ENCODE data around the gene TFPT. TPM values are rescaled to one million over a fixed set of nuclear protein-coding genes. Genes with fewer than 3 reads are reported as not detected.

The TFPT gene
- total and polyA plus RNA-seq, 8 donors: 0.45 to 31.8 (median 10.9) TPM; not detected in 1

- peak in 1 of 2 donors; percentile 69 for DNase-seq
- 66 to 91% (median 73%) methylated on average over 3 of the region's 3 CpGs for WGBS, 5 donors
- peaks cover 98 to 100% (median 100%) of the 10 kb centered on the region in 4 donors for H3K36me3 ChIP-seq
These were observed 32.2 kb upstream of the TFPT start for GRCh38 chr19:54147676-54148075.

GRCh38 chr19:54145541-54146158, 30.2 kb upstream of the TFPT start:
- intact Hi-C loops (cut with DNase I; ENCODE audit: low total_unique reads): no loop called here
- H3K36me3 ChIP-seq: peaks cover 80 to 98% (median 91%) of the 10 kb centered on the region in 4 donors

More at GRCh38 chr19:54147676-54148075, 32.2 kb upstream of the TFPT start:
- no peak for TF ChIP-seq POLR2A (IDR thresholded peaks at IDR 0.05)
- TF ChIP-seq EP300 (IDR thresholded peaks at IDR 0.05): no peak
- TF ChIP-seq POLR2AphosphoS5 (IDR thresholded peaks at IDR 0.05): peak in 1 of 3 donors; percentile 43
- intact Hi-C loops (cut with DNase I; ENCODE audit: low total_unique reads): no loop called here
- no peaks in the 10 kb centered on the region for H3K9me3 ChIP-seq
- no peaks in the 10 kb centered on the region for H3K27me3 ChIP-seq
- H3K4me1 ChIP-seq: no peaks in the 10 kb centered on the region
- no peak overlapping the region for H3K4me3 ChIP-seq
- peak overlapping the region in 4 of 5 donors; percentile 2 to 57 (median 32) for H3K27ac ChIP-seq

DNA sequence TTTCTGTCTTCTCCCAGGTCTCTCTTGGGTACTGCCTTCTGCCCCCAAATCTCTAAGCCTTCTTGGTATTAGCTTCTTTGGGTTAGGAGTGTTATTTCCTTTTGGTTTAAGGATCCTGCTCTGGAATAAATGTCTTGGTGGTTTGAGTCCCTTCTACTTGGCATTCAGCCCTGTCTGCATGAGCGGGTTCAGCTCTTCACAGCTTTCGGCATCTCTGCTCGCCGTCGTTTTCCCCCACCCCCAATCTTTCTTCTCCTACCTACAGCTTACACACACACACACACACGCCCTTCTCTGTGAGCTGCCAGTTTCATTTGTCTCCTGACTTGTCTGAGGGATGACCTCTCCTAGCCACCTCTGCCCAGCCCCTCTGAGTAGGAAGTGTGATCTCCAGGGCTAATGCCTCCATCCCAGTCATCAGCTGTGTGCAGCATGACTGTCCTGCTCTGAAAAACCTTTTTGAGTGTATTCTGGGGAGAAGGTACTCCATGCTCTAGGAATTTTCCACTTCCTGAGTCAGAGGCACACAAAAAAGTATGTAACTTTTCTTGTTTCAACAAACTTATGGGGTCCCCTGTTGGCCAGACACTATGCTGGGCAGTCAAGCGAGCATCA, 26.8 kb upstream of the TFPT start:
- Histone ChIP-seq H3K4me3 (no peak overlapping the region), H3K4me1 (peaks cover 17 to 41% (median 35%) of the 10 kb centered on the region in 4 donors), H3K9me3 (no peaks in the 10 kb centered on the region), H3K27ac (no peak overlapping the region), H3K27me3 (no peaks in the 10 kb centered on the region), H3K36me3 (peaks cover 49 to 80% (median 65%) of the 10 kb centered on the region in 4 donors)
- DNase-seq: no peak
- intact Hi-C loops (cut with DNase I; ENCODE audit: low total_unique reads): no loop called here
- WGBS, 5 donors: 82 to 89% (median 84%) methylated on average over 7 of the region's 7 CpGs
- no peak for TF ChIP-seq POLR2AphosphoS5 (IDR thresholded peaks at IDR 0.05)
- no peak for TF ChIP-seq POLR2A (IDR thresholded peaks at IDR 0.05)
- no peak for TF ChIP-seq CTCF (IDR thresholded peaks at IDR 0.05)

More at GRCh38 chr19:54145541-54146158, 30.2 kb upstream of the TFPT start:
- TF ChIP-seq EP300 (IDR thresholded peaks at IDR 0.05) (no peak), POLR2A (IDR thresholded peaks at IDR 0.05) (no peak), CTCF (IDR thresholded peaks at IDR 0.05) (no peak), POLR2AphosphoS5 (IDR thresholded peaks at IDR 0.05) (no peak)
- Histone ChIP-seq H3K4me1 (peaks cover 0 to 15% (median 9%) of the 10 kb centered on the region in 4 donors), H3K4me3 (no peak overlapping the region), H3K27ac (no peak overlapping the region), H3K27me3 (no peaks in the 10 kb centered on the region), H3K9me3 (no peaks in the 10 kb centered on the region)
- WGBS, 5 donors: 89 to 92% (median 92%) methylated on average over 25 to 28 of the region's 28 CpGs
- no peak for DNase-seq

- Histone ChIP-seq H3K4me1 (peaks cover 17 to 45% (median 40%) of the 10 kb centered on the region in 4 donors), H3K36me3 (peaks cover 40 to 71% (median 56%) of the 10 kb centered on the region in 4 donors), H3K4me3 (no peak overlapping the region), H3K27ac (no peak overlapping the region), H3K9me3 (no peaks in the 10 kb centered on the region), H3K27me3 (no peaks in the 10 kb centered on the region)
- intact Hi-C loops (cut with DNase I; ENCODE audit: low total_unique reads): no loop called here
- TF ChIP-seq POLR2AphosphoS5 (IDR thresholded peaks at IDR 0.05) (no peak), POLR2A (IDR thresholded peaks at IDR 0.05) (no peak), CTCF (IDR thresholded peaks at IDR 0.05) (no peak), EP300 (IDR thresholded peaks at IDR 0.05) (no peak)
- no peak for DNase-seq
- WGBS, 5 donors: 85 to 90% (median 88%) methylated on average over 3 of the region's 3 CpGs
These were observed 25.9 kb upstream of the TFPT start for GRCh38 chr19:54141356-54141755.
